ENCODE data around the gene LPIN2.

Gene LPIN2

GRCh38 chr18:2979129-2979528 lies 33.8 kb downstream of the LPIN2 start:
- no peak for DNase-seq

- DNase-seq, result no peak
Observed at GRCh38 chr18:2978661-2979106, 34.3 kb downstream of the LPIN2 start.

DNA sequence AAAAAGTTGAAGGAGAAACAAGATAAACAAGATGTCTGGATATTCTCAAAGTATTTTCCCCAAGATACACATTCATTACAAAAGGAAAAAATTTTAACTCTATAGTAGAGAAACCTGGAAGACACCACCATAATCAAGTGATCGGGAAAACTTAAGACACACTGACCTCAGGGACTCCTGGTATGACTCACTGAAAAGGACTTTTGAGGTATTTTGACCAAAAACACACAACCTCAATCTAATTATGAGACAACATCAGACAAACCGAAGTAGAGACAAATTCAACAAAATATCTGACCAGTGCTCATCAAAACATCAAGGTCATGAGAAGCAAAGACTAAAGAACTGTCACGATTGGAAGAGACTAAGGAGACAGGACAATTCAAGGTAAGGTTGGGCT lies 34.7 kb downstream of the LPIN2 start:
- no peak for DNase-seq

DNA sequence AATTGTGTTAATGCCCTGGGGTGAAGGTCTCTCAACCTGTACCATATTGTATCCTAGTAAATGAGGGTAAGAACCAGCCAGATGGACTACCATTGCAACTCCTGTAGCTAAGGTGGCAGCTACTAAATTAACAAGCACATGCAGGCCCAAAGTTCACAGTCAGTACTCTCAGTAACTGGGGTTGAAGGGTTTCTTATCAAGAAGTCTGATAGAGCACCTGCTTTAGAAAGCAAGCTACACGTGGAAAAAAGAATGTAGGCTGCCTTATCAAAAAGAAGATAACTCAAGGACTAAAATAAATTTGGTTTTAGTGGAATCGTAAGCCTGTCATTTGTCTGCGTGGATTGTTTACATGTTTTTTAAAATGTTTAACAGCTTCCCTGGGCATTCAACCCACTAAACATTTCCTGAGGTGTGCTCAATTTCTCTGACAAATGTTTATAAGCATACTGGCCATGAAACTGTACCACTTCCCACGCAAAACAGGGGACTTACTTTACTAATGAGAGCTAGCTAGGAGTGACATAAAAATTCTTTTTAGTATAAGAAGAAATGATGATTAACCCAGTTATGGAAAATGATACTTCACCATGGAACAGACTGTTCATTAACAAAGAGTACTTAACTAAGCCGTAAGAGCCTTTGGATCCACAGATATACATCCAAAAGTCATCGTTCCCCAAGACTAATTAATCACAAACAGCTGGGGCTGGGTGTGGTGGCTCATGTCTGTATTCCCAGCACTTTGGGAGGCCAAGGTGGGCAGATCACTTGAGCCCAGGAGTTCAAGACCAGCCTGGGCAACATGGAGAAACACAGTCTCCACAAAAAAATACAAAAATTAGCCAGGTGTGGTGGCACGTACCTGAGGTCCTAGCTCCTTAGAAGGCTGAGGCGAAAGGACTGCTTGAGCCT lies 36.5 kb downstream of the LPIN2 start:
- DNase-seq, result no peak

DNA sequence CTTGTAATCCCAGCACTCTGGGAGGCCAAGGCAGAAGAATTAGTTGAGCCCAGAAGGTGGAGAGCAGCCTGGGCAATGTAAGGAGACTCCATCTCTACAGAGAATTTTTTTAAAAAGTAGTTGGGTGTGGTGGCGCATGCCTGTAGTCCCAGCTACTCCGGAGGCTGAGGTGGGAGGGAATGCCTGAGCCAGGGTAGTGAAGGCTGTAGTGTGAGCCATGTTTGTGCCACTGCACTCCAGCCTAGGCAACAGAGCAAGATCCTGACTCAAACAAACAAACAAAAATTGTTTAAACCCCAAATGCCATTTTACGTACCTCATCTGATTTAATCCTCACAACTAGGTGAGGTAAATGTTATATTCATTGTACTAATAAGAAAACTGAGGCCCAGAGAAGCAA lies 38.2 kb downstream of the LPIN2 start:
- no peak for DNase-seq

DNA sequence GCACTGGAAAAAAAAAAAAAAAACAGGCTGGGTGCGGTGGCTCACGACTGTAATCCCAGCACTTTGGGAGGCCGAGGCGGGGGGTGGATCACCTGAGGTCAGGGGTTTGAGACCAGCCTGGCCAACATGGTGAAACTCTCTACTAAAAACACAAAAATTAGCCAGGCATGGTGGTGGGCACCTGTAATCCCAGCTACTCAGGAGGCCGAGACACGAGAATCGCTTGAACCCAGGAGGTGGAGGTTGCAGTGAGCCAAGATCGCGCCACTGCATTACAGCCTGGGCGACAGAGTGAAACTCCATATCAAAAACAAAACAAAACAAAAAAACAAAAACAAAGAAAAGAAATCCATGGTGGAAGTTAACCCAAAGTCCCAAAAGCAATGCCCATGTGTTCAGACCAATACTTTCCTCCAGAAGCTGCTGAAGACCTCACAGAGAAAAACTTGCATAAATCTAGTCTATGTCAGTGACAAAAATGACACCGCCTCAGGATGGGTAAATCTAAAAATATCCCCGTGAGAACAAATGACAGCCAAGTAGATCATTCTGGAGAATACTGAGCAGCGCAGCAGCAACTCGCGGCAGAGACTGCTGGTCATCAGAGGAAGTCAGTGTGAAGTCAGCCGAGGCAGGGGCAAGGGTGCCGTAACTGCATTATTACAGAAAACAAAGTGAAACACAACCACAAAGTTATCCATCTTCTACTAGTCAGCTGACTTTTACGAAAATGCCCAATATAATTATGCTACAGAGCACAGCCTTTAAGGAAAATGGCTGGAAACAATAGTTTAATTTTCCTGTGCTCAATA lies 41.0 kb downstream of the LPIN2 start:
- no peak for DNase-seq

DNA sequence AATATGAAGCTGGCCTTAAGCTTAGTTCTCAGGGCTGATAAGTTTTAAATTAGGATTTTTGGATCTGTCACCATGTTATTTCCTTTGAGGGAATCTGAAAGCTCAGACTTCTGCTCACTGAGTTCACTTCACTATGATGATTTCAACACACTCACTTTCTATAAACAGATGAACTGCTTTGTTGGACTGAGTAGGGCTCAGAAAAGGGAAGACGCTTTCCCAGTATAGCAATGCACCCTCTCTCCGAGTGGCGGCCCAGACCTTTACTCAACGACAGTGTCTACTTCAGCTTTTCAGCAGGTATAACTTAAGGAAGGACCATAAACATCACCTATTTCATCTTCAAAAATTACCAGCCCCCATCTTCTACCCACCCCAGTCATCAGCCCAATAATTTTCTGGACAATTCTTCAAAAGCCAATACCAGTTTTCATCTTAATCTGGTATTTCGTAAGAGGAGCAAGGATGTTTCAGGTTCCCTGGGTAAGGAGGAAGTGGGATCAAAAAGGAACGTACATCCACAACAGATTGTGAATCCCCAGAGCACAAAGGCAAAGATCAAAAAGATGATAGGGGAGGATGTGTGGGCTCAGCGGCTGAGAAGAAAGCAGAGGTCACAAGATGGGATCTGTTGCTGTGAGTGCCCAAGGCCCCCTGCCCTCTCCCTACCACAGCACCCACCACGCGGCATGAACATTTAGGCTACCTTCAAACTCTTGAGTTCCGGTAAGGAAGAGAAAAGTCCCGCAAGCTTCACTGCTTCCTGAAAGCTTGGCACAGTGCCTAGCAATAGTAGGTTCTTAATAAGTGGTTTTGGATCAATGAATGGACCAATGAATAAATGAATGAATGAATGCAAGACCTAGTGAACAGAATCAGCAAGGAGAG lies 41.9 kb downstream of the LPIN2 start:
- no peak for DNase-seq

- no peak for DNase-seq
Observed at GRCh38 chr18:2970344-2970743, 42.6 kb downstream of the LPIN2 start.

DNA sequence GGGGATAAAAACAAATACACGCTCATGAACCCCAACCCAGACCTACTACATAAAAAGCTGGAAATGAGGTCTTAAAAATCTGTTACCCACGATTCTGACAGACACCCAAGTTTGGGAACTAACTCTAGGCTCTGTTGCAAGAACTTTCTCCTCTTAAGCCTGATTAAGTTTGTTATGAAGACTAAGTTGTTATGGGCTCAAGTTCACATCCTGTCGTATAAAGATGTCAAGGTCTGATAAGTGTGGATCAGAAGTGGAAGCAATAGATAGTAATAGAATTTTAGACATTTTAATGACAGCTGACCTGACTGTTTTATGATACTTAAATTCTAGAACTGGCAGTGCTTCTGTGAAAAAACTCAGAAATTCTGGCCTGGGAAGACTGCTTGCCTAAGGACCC lies 43.2 kb downstream of the LPIN2 start:
- no peak for DNase-seq

DNA sequence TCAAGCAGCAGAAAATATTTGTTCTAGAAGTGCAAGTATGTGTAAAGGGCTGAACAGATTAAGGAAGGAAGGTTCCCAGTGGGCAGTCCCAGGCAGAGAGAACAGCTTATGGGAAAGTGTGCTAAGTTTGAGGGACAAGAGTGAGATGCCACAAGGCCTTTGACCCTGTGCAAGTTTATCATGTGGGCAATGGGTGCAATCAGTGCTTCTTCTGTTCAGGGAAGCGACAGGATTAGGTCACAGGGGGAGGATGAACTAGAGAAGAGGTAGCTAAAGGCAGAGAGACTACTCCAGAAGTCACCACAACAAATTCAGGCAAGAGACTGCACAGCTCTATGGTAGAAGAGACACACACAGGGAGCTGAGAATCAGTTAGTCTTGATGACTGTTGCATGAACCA lies 44.3 kb downstream of the LPIN2 start:
- DNase-seq, result no peak

GRCh38 chr18:2967820-2968219 lies 45.1 kb downstream of the LPIN2 start:
- DNase-seq, result no peak

GRCh38 chr18:2967357-2967756 lies 45.6 kb downstream of the LPIN2 start:
- no peak for DNase-seq

DNA sequence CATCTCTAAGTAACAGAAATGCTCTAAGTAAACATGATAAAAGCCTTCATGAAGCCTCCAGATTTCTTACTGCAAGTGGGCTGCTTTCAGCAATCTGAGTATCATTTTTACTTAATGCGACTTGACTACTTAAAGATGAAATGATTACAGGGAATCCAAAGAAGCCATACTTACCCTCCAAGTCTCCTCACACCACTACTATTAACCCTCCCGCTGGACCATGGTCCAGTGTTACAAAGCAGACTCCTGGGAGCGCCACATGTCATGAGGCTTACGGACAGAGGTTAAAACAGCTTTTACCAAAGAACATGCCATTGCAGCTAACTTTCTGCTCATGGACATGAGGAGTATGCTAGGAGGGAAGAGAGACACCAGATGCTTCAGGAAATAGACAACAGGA lies 46.4 kb downstream of the LPIN2 start:
- no peak for DNase-seq

DNA sequence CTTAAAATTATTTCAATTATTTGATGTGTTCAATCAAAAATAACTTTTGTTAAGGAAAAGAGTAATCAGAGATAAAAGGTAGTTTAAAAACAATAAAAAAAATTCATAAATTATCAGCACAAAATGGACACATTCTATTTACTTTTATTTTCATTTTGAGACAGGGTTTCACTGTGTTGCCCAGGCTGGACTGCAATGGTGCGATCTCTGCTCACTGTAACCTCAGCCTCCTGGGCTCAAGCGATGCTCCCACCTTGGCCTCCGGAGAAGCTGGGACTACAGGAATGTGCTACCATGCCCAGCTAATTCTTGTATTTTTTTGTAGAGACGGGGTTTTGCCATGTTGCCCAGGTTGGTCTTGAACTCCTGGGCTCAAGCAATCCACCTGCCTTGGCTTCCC lies 47.1 kb downstream of the LPIN2 start:
- DNase-seq, result no peak

DNA sequence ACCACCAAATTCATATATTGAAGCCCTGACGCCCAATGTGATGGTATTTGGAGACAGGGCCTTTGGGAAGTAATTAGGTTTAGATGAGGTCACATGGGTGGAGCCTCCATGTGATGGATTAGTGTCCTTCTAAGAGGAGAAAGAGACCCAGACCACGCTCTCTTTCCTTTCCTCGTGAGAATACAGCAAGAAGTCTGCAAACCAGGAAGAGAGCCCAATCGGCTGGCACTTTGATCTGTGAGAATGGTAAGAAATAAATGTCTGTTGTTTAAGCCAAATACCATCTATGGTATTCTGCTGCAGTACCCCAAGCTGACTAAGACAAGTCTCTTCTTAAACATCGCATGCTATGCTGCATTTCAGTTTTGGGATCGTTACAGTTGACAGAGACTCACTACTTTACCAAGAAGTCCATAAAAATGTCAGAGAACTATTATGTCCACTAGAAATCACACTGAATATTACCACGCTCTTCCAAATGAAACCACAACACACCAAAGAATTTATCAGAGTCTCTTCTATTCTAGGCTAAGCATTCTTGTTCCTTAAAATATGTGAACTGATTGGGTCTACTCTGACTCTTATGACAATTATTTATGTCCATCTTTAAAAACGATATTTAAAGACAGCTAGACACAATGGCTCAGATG lies 48.5 kb downstream of the LPIN2 start:
- no peak for DNase-seq

Data from activated CD8-positive, alpha-beta memory T cell treated with anti-CD3 and anti-CD28 coated beads, Interleukin-2, amount 50 U/mL, for 48 hours (primary cell).